HG02870 (cell line): Measurements from ENCODE around the gene MIX23.
A peak's percentile ranks its signal among the peaks of the same experiment; 100 is the strongest.

Source experiments
- ATAC-seq: cut with Tn5 transposase; IDR thresholded peaks from one replicate; pipeline ENCODE4 v1.9.1; 2021; ENCODE audit warnings: mild to moderate bottlenecking, moderate library complexity; ENCODE audit not compliant: unreplicated experiment

Gene MIX23

GRCh38 chr3:122353215-122353614 is 29.8 kb downstream of the MIX23 start:
- ATAC-seq = no peak

DNA sequence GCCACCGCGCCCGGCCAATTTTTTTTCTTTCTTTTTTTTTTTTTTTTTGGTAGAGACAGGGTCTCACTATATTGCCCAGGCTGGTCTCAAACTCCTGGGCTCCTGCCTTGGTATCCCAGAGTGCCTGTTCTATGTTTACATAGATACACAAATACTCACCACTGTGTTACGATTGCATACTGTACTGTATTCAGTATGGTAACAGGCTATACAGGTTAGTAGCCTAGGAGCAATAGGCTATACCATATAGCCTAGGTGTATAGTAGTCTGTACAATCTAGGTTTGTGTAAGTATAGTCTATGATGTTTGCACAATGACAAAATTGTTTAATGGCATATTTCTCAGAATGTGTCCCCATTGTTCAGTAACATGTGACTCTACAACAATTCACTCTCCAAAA is 31.4 kb downstream of the MIX23 start:
- no peak for ATAC-seq

DNA sequence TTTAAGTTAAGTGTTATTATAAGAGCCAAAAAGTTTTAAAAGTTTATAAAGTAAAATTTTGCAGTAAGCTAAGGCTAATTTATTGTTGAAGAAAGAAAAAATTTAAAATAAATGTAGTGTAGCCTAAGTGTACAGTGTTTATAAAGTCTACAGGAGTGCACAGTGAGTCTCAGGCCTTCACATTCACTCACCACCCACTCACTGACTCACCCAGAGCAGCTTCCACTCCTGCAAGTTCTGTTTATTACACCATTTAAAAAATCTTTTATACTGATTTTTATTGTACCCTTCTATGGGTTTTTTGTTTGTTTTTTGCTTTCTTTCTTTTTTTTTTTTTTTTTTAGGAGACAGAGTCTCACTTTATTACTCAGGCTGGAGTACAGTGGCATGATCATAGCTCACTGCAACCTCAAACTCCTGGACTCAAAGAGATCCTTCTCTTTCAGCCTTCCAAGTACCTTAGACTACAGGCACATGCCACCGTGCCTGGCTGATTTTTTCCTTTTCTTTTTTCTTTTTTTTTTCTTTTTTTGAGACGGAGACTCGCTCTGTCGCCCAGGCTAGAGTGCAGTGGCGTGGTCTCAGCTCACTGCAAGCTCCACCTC is 32.1 kb downstream of the MIX23 start:
- ATAC-seq = no peak

DNA sequence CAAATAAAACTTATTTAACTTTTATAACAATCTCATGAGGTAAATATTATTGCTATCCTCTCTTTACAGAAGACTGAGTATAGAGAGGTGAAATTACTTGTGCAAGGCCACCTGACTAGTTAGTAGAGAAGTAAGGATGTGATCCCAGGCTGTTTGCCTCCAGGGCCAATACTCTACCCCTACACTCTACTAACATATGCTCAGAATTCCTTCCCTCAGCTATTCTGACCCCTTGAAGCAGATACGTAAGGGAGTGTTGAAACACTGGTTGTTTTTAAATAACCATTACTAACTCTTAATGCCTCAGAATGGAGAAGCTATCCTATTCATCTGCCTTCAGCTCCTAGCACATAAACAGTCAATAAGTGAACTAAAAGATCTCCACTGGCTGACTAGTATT is 33.9 kb downstream of the MIX23 start:
- ATAC-seq = no peak

GRCh38 chr3:122343654-122344053 is 39.4 kb downstream of the MIX23 start:
- no peak for ATAC-seq

DNA sequence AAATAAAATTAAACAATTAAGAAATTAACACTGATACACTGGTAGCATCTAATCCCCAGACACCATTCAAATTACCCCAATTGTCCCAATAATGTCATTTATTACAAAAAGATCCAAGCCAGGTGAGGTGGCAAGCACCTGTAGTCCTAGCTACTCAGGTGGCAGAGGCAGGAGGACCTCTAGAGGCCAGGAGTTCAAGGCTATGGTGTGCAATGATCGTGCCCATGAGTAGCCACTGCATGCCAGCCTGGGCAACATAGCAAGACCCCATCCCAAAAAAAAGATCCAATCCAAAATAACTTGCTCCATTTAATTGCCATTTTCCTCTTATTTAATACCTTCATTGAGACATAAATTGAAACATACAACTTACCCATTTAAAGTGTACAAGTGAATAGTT is 40.2 kb downstream of the MIX23 start:
- ATAC-seq = no peak

DNA sequence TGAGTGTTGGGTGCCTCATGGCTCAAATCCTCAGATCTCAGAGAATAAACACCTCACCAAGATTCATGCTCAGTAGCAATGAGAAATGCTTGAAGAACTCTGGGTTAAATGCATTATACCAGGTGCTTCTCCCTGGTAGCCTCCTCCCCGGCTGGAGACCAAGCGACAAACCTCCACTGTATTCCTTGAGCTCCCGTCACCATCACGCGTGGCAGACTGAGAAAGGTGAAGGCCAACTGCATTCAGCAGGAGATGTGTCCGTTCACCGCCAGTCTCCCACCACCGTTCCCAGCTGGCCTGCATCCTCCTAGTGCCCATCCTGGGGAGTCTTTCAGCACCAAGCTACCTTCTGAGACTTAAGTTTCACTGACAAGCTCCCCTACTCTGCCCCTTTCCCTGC is 50.5 kb downstream of the MIX23 start:
- ATAC-seq = no peak

GRCh38 chr3:122331886-122332285 is 51.1 kb downstream of the MIX23 start:
- no peak for ATAC-seq

GRCh38 chr3:122325769-122326168 is 57.3 kb downstream of the MIX23 start:
- no peak for ATAC-seq

- no peak for ATAC-seq
These were observed 58.1 kb downstream of the MIX23 start, which contains the start of gene CSTA for GRCh38 chr3:122324871-122325323. Gene CSTA, plus strand, starts transcription at chr3:122325248. Its CDS starts 45 bp downstream, at chr3:122325293.

DNA sequence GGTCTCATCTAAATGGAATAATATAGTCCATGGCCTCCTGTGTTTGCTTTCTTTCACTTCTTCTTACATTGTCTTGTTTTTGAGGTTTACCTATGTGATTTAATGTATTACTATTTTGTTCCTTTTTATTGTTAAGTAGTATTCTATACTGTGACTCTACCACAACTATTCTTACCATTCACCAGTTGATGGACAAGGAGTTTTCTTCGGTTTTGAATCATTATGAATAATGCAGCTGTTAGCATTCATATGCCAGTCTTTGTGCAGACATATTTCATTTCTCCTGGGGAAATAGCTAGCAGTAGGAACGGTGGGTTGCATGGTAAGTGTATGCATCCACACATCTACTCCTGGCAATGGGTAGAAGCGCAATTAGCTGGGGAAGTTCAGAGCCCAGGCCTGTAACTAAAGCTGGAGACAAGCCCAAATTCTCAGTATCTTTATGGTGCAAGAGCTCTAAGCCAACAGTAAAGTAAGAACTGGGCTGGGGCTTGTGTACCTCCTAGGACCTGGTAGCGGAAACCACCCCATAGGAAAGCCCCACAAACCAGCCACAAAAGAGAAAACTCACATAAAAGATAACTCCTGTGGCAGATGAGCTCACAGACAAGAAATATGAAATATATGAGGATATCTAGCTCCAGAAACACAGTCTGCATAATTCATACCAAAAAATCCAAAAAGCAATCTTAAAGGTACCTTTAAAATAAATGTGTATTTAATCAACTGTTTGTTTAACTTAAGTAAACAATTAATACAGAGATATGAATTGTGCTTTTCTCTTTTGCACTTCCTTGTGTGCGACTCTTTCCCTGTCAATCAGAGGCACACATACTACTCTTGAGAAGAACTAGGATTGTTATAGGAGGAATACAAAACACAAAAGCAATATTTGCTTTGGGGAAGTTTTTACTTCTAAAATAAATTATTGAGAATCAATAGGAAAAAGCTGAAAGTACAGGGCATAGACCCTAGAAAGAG is 60.6 kb downstream of the MIX23 start:
- peak; percentile 49 for ATAC-seq

DNA sequence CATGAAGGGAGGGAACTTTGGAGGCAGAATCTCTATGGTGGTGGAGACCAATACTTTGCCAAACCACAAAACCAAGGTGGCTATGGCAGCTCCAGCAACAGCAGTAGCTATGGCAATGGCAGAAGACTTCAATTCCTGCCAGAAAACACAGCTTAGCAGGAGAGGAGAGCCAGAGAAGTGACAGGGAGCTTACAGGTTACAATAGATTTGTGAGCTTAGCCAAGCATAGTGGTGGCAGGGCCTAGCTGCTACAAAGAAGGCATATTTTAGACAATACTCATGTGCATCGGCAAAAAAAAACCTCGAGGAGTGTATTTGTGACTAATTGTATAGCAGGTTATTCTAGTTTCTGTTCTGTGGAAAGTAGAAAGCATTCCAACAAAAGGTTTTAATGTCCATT is 64.4 kb downstream of the MIX23 start:
- no peak for ATAC-seq

GRCh38 chr3:122316368-122316767 is 66.7 kb downstream of the MIX23 start:
- no peak for ATAC-seq

DNA sequence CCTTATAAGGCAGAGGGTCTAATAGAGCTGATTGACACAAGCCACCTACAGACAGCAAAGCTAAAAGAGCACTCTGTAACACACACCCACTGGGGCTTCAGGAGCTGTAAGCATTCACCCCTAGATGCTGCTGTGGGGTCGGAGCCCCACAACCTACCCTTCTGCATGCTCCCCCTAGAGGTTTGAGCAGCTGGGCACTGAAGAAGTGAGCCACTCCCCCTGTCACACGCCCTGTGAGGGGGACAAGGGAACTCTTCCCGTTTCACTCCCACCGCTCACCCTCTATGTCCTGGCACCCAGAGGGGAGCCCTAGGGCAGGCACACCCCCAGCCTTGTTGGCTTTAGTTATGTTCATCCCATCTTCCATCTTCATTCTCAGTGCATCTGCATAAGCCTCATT is 67.4 kb downstream of the MIX23 start:
- ATAC-seq = no peak

DNA sequence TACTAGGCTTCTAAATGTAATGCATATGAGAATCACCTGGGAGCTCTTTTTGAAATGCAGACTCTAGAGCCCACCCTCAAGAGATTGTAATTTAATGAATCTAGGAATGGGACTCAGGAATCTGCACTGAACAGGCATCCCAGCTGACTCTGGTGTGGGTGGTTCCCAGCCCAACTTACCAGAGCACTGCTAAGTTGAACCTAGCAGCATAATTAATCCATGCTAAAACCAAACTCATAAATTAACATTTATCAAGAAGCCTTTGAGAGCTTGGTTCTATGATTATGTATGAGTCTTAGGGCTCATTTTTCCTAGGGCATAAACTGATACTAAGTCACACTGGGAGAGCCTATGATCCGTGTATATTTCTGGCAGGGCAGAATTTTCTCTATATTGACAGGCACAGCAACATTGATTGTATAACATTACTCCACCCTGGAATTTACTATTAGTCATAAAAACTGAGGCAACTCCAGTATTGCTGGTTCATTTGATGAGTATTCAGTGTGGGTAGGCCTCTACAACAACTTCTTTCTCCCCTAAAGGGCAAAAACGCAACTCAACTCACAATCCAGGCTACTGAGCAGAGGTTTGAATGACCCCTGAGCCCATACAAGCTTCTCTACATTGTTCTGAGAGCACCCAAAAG is 68.7 kb downstream of the MIX23 start:
- ATAC-seq = no peak

DNA sequence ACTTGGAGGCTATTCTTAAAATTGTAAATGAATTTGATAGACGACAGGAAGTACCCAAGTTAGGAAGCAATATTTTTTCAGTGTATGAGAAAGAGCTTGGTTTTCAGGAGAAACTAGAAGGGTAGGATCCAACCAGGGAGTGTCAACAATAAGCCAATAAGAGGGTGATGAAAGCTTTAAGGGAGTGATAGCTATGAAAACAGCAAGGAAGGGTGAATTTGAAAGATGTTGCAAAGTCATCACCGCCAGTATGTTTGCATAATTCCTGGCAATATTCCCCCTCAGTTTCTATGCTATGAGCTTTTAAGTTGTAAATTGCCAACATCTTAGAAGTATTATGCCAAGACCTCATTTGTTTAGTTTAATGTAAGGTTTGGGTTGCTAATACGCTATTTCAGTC is 69.8 kb downstream of the MIX23 start:
- no peak for ATAC-seq

DNA sequence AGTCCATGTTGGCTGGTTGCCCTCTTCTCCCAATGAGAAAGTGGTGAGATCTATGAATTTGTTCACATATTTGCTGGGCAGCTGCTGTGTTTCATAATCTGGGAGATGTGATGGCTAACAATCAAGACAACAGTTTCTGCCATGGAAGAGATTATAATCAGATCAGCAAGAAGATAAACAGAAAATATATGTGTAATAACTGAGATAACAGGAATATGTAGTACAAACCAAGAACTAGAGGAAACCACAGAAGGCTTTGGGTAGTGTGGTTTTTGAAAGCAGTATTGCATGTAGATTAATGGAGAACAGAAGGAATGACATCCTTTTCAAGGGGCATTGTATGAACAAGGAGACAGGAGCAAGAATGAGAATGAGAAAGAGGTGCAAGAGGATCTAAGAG is 70.2 kb downstream of the MIX23 start:
- no peak for ATAC-seq

DNA sequence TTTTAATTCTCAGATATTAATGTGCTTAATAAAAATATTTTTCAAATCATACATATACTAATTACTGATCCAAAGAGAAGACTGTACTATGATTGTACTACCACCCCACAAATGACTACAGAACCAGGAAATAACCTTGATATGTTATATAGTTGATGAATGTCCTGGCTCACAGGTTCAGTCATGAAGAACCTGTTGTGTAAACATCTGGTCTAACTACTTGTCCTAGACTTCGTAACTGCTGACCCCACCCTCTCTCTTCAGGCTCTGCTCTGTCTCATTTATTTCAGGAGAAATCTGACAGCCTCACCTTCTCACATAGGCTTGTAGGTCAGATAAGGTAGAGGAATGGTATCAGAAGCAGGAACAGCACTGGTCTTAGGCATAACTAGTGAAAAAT is 72.7 kb downstream of the MIX23 start:
- no peak for ATAC-seq
